ENCODE results near the gene GH1. TPM values are rescaled to one million over a fixed set of nuclear protein-coding genes. Genes with fewer than 3 reads are reported as not detected.

Gene GH1
- total and polyA plus RNA-seq, 9 of the 15 experiments (the other 6 are each of a cell fraction or from before 2014, with no cell fraction given) = not detected

- peaks cover 3 to 30% of the 10 kb centered on the region in 2 experiments; a peak in 3 of 5 replicates for H3K4me1 ChIP-seq (replicated peaks in 1 of 2; ENCODE audit: control insufficient read depth in 2 of 2, insufficient read depth in 2 of 2, low read length in 2 of 2)
- H2AFZ ChIP-seq (ENCODE audit: low read depth, low read length) = peak overlapping the region; percentile 90
- intact Hi-C loops (cut with micrococcal nuclease) = loop anchor here (2.0 to 10.0 kb wide), 3 partner anchors 28 to 78 kb away; partner anchors contain the start of genes GH1 and ICAM2
- no peak for TF ChIP-seq THRAP3 (IDR thresholded peaks at IDR 0.05; ENCODE audit: borderline replicate concordance)
- peak; percentile 9; the same call in 1 of the 2 replicates for TF ChIP-seq GABPB1 (CRISPR knock-in tag; IDR thresholded peaks at IDR 0.05)
- no peak for TF ChIP-seq CSDE1 (IDR thresholded peaks at IDR 0.05)
- TF ChIP-seq HES1 (IDR thresholded peaks at IDR 0.05; ENCODE audit: low read depth) = no peak
- no peak for TF ChIP-seq BCOR (IDR thresholded peaks at IDR 0.05)
- TF ChIP-seq SREBF1 (IDR thresholded peaks at IDR 0.05; ENCODE audit: borderline replicate concordance, low read depth, low read length) = no peak
- TF ChIP-seq E2F4 (CRISPR knock-in tag; IDR thresholded peaks at IDR 0.05; ENCODE audit: low read depth) = no peak
- TF ChIP-seq BRF2 (IDR thresholded peaks at IDR 0.05; ENCODE audit: borderline replicate concordance, insufficient read depth, insufficient read length) = no peak
- 0 out of 2 replicates have a peak, but pooled peaks have one; percentile 23 for TF ChIP-seq THRB (CRISPR knock-in tag; conservative IDR thresholded peaks at IDR 0.05)
- TF ChIP-seq THAP12 (CRISPR knock-in tag; IDR thresholded peaks at IDR 0.05) = no peak
- TF ChIP-seq GTF2E2 (tag; IDR thresholded peaks at IDR 0.05) = no peak
- TF ChIP-seq POU5F1 (IDR thresholded peaks at IDR 0.05; ENCODE audit: borderline replicate concordance, low read depth, low read length, partially characterized antibody) = no peak
Measured at GRCh38 chr17:63946440-63947363, 28.1 kb upstream of the GH1 start.

More at GRCh38 chr17:63946440-63947363, 28.1 kb upstream of the GH1 start:
- peaks cover 21 to 69% of the 10 kb centered on the region in 2 experiments; a peak in 4 of 5 replicates for H3K27me3 ChIP-seq (ENCODE audit: control insufficient read depth in 2 of 2, insufficient read depth in 2 of 2, low read length in 2 of 2)
- no peaks in the 10 kb centered on the region for H3K79me2 ChIP-seq (ENCODE audit: control insufficient read depth, insufficient read depth, low read length)
- in situ Hi-C loops (cut with MboI) = no loop called here
- ATAC-seq (peak; percentile 92), DNase-seq (ENCODE audit: extremely low read depth in 1 of 4, low spot score in 3 of 4) (peak; percentile 77 to 91 (median 90)), FAIRE-seq (peak; percentile 90)
- H3K4me2 ChIP-seq (ENCODE audit: insufficient read depth, low read length) = no peak overlapping the region
- no peaks in the 10 kb centered on the region for H3K9me3 ChIP-seq (replicated peaks; ENCODE audit: control insufficient read depth, insufficient read depth, low read depth, low read length)
- ChIA-PET POLR2A (interaction anchor here (0.5 to 2.2 kb wide), 5 partner anchors 10 to 207 kb away, joined by 3 to 6 read pairs (median 4); partner anchors contain the start of gene CD79B), CTCF (ENCODE audit: low intra/inter-chr PET ratio) (interaction anchor here (0.6 to 0.8 kb wide), 3 partner anchors 27 to 335 kb away, joined by 3 read pairs; no protein-coding TSS in a partner anchor)
- H4K20me1 ChIP-seq (replicated peaks; ENCODE audit: control insufficient read depth, insufficient read depth, low read length) = peaks cover 8% of the 10 kb centered on the region; the same call in 1 of the 2 replicates
- WGBS (ENCODE audit: insufficient coverage, low coverage, missing lambda C conversion rate) = 10% methylated on average over 10 of the region's 20 CpGs
- no peak overlapping the region for H3K4me3 ChIP-seq
- BruUV-seq (replicated peaks) = no TSS peak
- no peaks in the 10 kb centered on the region for H3K36me3 ChIP-seq (ENCODE audit: control insufficient read depth, insufficient read depth, low read length)
- H3K27ac ChIP-seq (ENCODE audit: extremely low read depth, low read depth, low read length) = no peak overlapping the region
- no peaks in the 10 kb centered on the region for H3K9me1 ChIP-seq (ENCODE audit: control insufficient read depth, insufficient read depth, low read length)
- 0 out of 4 replicates have a peak overlapping the region, but pooled peaks of 1 of the 2 experiments have one; percentile 4 for H3K9ac ChIP-seq (ENCODE audit: insufficient read depth in 1 of 2, low read depth in 2 of 2, low read length in 2 of 2)

Measured in K562 (cell line).